ENCODE measurements around the gene SPINK4. TPM values are rescaled to one million over a fixed set of nuclear protein-coding genes. Genes with fewer than 3 reads are reported as not detected.
A peak's percentile ranks its signal among the peaks of the same experiment; 100 is the strongest.

SPINK4 gene
- total RNA-seq, 1 experiment from 2014 or later: not detected

GRCh38 chr9:33229359-33230114 is 10.4 kb upstream of the SPINK4 start:
- DNase-seq (ENCODE audit: low read depth): no peak

GRCh38 chr9:33230756-33231622 is 9.0 kb upstream of the SPINK4 start:
- DNase-seq (ENCODE audit: low read depth): no peak

GRCh38 chr9:33231623-33231942 is 8.4 kb upstream of the SPINK4 start:
- no peak for DNase-seq (ENCODE audit: low read depth)

GRCh38 chr9:33232815-33233214 is 7.2 kb upstream of the SPINK4 start:
- no peak for DNase-seq (ENCODE audit: low read depth)

GRCh38 chr9:33233626-33234342 is 6.2 kb upstream of the SPINK4 start:
- DNase-seq (ENCODE audit: low read depth): peak; percentile 91

- no peak for DNase-seq (ENCODE audit: low read depth)
Observed at GRCh38 chr9:33234511-33235467, 5.2 kb upstream of the SPINK4 start.

GRCh38 chr9:33236571-33236970 is 3.4 kb upstream of the SPINK4 start:
- no peak for DNase-seq (ENCODE audit: low read depth)

- DNase-seq (ENCODE audit: low read depth): no peak
Observed at GRCh38 chr9:33241298-33241697, 1.3 kb downstream of the SPINK4 start.

- no peak for DNase-seq (ENCODE audit: low read depth)
Observed at GRCh38 chr9:33242609-33243134, 2.7 kb downstream of the SPINK4 start.

GRCh38 chr9:33244137-33244784 is 4.3 kb downstream of the SPINK4 start:
- DNase-seq (ENCODE audit: low read depth): no peak

- no peak for DNase-seq (ENCODE audit: low read depth)
Observed at GRCh38 chr9:33245341-33245740, 5.4 kb downstream of the SPINK4 start.

GRCh38 chr9:33246269-33246860 is 6.4 kb downstream of the SPINK4 start:
- DNase-seq (ENCODE audit: low read depth): no peak

GRCh38 chr9:33248606-33249005 is 8.6 kb downstream of the SPINK4 start:
- no peak for DNase-seq (ENCODE audit: low read depth)

- no peak for DNase-seq (ENCODE audit: low read depth)
Observed at GRCh38 chr9:33249087-33249658, 9.2 kb downstream of the SPINK4 start.

- no peak for DNase-seq (ENCODE audit: low read depth)
Observed at GRCh38 chr9:33249983-33250382, 10.0 kb downstream of the SPINK4 start.

GRCh38 chr9:33250458-33250995 is 10.6 kb downstream of the SPINK4 start:
- peak; percentile 55 for DNase-seq (ENCODE audit: low read depth)

GRCh38 chr9:33254211-33254610 is 14.2 kb downstream of the SPINK4 start:
- peak; percentile 48 for DNase-seq (ENCODE audit: low read depth)

- no peak for DNase-seq (ENCODE audit: low read depth)
Observed at GRCh38 chr9:33255014-33255413, 15.0 kb downstream of the SPINK4 start.

- DNase-seq (ENCODE audit: low read depth): no peak
Observed at GRCh38 chr9:33255471-33255870, 15.5 kb downstream of the SPINK4 start.

Data from LHCN-M2 (cell line).